ENCODE results near the gene CTBP1.

CTBP1 gene

DNA sequence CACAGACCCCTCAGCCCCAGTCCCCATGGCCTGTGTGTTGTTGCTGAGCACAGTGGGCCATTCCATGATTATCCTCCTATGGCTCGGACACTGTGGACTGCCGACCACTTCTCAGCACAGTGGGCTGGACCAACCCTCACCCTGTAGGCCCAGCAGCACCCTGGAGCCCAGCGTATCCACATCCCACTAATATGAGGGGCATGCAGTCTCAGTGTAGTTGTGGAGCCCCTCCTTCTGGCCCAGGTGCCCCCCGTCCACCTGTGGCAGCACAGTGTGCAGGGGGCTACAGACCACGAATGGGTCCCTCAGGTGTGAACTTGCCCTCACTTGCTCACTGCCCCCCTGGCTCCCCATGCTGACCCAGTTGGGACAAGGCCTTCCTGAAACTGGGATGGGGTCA, 84.5 kb downstream of the CTBP1 start:
- FAIRE-seq (no peak), DNase-seq (ENCODE audit: insufficient read length) (no peak)
- no peak for TF ChIP-seq POLR2AphosphoS5 (IDR thresholded peaks at IDR 0.05; ENCODE audit: low read depth, low read length)
- TF ChIP-seq TAF1 (IDR thresholded peaks at IDR 0.05; ENCODE audit: borderline replicate concordance, low read depth, low read length) = no peak
- TF ChIP-seq POLR2A (IDR thresholded peaks at IDR 0.05; ENCODE audit: low read depth, low read length) = no peak

DNA sequence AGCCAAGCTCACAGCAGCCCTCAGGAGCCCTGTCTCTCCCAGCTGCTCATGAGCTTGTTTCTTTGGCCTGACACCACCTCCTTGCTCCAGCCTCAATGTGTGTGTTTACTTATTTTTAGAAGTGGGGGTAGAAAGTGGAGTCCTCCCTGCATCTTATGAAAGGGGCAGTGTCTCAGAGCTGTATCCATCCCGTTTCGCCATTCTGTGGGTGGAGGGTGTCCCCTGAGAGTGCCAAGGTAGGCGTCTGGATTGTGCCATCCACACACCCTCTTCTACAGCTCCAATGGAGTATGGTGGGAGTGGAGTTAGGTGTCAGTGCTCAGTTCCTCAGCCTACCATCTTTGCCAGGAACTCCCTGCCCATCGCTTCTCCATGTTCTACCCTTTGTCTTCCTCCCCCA, 84.9 kb downstream of the CTBP1 start:
- no peak for DNase-seq (ENCODE audit: insufficient read length)
- no peak for FAIRE-seq
- TF ChIP-seq TAF1 (IDR thresholded peaks at IDR 0.05; ENCODE audit: borderline replicate concordance, low read depth, low read length) (no peak), POLR2A (IDR thresholded peaks at IDR 0.05; ENCODE audit: low read depth, low read length) (no peak), POLR2AphosphoS5 (IDR thresholded peaks at IDR 0.05; ENCODE audit: low read depth, low read length) (no peak)

Measured in GM12892 (cell line).